ENCODE results near the gene TMEM248. TPM values are rescaled to one million over a fixed set of nuclear protein-coding genes. Genes with fewer than 3 reads are reported as not detected.

Gene TMEM248
- total and polyA plus RNA-seq, 2 of the 8 experiments (the other 6 are each of a cell fraction or from before 2014, with no cell fraction given): 63.6 to 126 TPM

DNA sequence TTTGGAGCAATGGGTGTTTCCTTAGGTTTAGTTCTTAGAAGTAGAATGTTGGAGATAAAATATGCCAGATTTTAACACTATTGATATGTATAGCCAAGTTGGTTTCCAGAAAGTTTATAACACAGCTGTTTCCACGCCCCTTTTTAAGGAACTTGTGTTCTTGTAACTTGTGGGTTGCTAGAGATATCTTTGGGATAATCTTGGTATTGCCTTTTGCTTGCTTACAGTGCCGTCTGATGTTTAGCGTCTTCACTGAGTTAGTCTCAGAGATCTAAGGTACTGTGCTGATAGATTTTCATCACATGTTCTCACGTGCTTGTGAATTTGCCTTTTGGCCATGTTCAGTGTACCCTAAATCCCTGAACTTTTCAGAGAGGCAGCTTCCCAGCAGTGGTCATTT is 12.4 kb downstream of the TMEM248 start:
- Histone ChIP-seq H4K91ac (replicated peaks; ENCODE audit: insufficient read length, low read length) (no peak overlapping the region), H3K79me2 (ENCODE audit: control insufficient read depth in 1 of 2, insufficient read depth in 2 of 2, low read length in 2 of 2) (peaks cover 2 to 92% of the 10 kb centered on the region in 2 experiments; a peak in 3 of 4 replicates), H4K8ac (ENCODE audit: extremely low read depth, insufficient read depth, low read length) (no peak overlapping the region), H3K9ac (replicated peaks in 1 of 4; ENCODE audit: extremely low read depth in 1 of 4, low read depth in 3 of 4, low read length in 3 of 4) (peak overlapping the region in 1 of 4 experiments; percentile 40; a peak in 1 of 7 replicates), H2BK12ac (ENCODE audit: low read depth, low read length) (no peak overlapping the region), H2BK5ac (ENCODE audit: low read depth, low read length) (no peak overlapping the region; the same call in 1 of the 2 replicates), H2BK20ac (ENCODE audit: low read length) (no peak overlapping the region), H3K27me3 (replicated peaks in 1 of 4; ENCODE audit: control insufficient read depth in 3 of 4, extremely low read depth in 1 of 4, insufficient read depth in 3 of 4, low read length in 3 of 4) (no peaks in the 10 kb centered on the region), H4K5ac (ENCODE audit: insufficient read length, low read depth, low read length) (no peak overlapping the region), H3K9me3 (ENCODE audit: insufficient read depth in 2 of 2, low read depth in 1 of 2, low read length in 1 of 2) (no peaks in the 10 kb centered on the region), H3K79me1 (ENCODE audit: low read depth, low read length) (peaks cover 7% of the 10 kb centered on the region), H3K56ac (replicated peaks; ENCODE audit: insufficient read length, low read depth, low read length) (no peak overlapping the region), H3K23ac (ENCODE audit: insufficient read length) (no peak overlapping the region), H3K27ac (ENCODE audit: low read depth, low read length) (no peak overlapping the region), H3K4me3 (ENCODE audit: extremely low read depth in 1 of 4, insufficient read depth in 2 of 4, low read depth in 3 of 4, low read length in 4 of 4) (no peak overlapping the region), H2AFZ (ENCODE audit: low read length) (no peak overlapping the region), H4K20me1 (replicated peaks in 1 of 2; ENCODE audit: control insufficient read depth in 1 of 2, insufficient read depth in 2 of 2, low read length in 2 of 2) (peaks cover 4 to 11% of the 10 kb centered on the region in 2 experiments), H3K4me1 (replicated peaks in 1 of 4; ENCODE audit: control insufficient read depth in 3 of 4, insufficient read depth in 4 of 4, low read length in 3 of 4) (peaks cover 3 to 8% (median 4%) of the 10 kb centered on the region in 4 experiments; a peak in 6 of 7 replicates), H2BK120ac (replicated peaks; ENCODE audit: low read depth, low read length) (no peak overlapping the region), H3K36me3 (ENCODE audit: control insufficient read depth in 2 of 4, insufficient read depth in 4 of 4, low read length in 3 of 4) (no peaks in the 10 kb centered on the region; a peak in 1 of 8 replicates), H3K4me2 (ENCODE audit: insufficient read depth in 1 of 2, low read depth in 2 of 2, low read length in 2 of 2) (no peak overlapping the region), H2BK15ac (ENCODE audit: low read length) (no peak overlapping the region), H3K23me2 (ENCODE audit: low read depth, low read length) (no peaks in the 10 kb centered on the region), H3K18ac (ENCODE audit: extremely low read depth, low read length) (no peak overlapping the region), H3K14ac (ENCODE audit: insufficient read length) (no peak overlapping the region), H3K4ac (replicated peaks; ENCODE audit: insufficient read length, low read depth, low read length) (no peak overlapping the region), H2AK5ac (ENCODE audit: low read depth, low read length) (no peak overlapping the region)
- POLR2A ChIA-PET (ENCODE audit: partially characterized antibody): no interaction called here
- FAIRE-seq (no peak), DNase-seq (ENCODE audit: low read depth in 1 of 2, low spot score in 2 of 2) (no peak)
- 86% methylated on average over 4 of the region's 4 CpGs; no CpG with 5 or more reads in 1 of the 2 experiments for WGBS, 2 experiments (ENCODE audit: extremely low coverage in 1 of 2, insufficient coverage in 1 of 2, insufficient read length in 1 of 2, insufficient replicate concordance in 2 of 2, low coverage in 1 of 2, low lambda C conversion rate in 2 of 2, missing lambda C conversion rate in 1 of 2)
- CTCF ChIA-PET (ENCODE audit: partially characterized antibody): interaction anchor here (1.6 kb wide), 1 partner anchor 8 kb away, joined by 3 read pairs; no protein-coding TSS in a partner anchor
- no peak for TF ChIP-seq SIX5 (IDR thresholded peaks at IDR 0.05; ENCODE audit: low read depth, low read length)
- no peak for TF ChIP-seq CEBPB (IDR thresholded peaks at IDR 0.05; ENCODE audit: low read depth, low read length)
- TF ChIP-seq SUZ12 (IDR thresholded peaks at IDR 0.05; ENCODE audit: low read length): no peak
- no peak for TF ChIP-seq SAP30 (IDR thresholded peaks at IDR 0.05; ENCODE audit: insufficient read depth, insufficient replicate concordance, low read length)
- TF ChIP-seq, protein P1, sequence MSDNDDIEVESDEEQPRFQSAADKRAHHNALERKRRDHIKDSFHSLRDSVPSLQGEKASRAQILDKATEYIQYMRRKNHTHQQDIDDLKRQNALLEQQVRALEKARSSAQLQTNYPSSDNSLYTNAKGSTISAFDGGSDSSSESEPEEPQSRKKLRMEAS (IDR thresholded peaks at IDR 0.05): no peak
- no peak for TF ChIP-seq RXRA (IDR thresholded peaks at IDR 0.05; ENCODE audit: insufficient read depth, low read depth, low read length)
- no peak for TF ChIP-seq KDM4A (IDR thresholded peaks at IDR 0.05; ENCODE audit: low read depth, low read length, severe bottlenecking)
- TF ChIP-seq, protein P2, sequence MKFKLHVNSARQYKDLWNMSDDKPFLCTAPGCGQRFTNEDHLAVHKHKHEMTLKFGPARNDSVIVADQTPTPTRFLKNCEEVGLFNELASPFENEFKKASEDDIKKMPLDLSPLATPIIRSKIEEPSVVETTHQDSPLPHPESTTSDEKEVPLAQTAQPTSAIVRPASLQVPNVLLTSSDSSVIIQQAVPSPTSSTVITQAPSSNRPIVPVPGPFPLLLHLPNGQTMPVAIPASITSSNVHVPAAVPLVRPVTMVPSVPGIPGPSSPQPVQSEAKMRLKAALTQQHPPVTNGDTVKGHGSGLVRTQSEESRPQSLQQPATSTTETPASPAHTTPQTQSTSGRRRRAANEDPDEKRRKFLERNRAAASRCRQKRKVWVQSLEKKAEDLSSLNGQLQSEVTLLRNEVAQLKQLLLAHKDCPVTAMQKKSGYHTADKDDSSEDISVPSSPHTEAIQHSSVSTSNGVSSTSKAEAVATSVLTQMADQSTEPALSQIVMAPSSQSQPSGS (IDR thresholded peaks at IDR 0.05; ENCODE audit: low read length): no peak
- TF ChIP-seq RAD21 (IDR thresholded peaks at IDR 0.05 in 1 of 2, conservative IDR thresholded peaks at IDR 0.05 in 1 of 2; ENCODE audit: low read depth in 2 of 2, low read length in 2 of 2): no peak
- no peak for TF ChIP-seq NRF1 (IDR thresholded peaks at IDR 0.05; ENCODE audit: low read depth, low read length)
- no peak for TF ChIP-seq PHF8 (conservative IDR thresholded peaks at IDR 0.05; ENCODE audit: low read depth, low read length)

Measured in H1 (cell line).